Measurements from ENCODE around the gene PRX.

DNA sequence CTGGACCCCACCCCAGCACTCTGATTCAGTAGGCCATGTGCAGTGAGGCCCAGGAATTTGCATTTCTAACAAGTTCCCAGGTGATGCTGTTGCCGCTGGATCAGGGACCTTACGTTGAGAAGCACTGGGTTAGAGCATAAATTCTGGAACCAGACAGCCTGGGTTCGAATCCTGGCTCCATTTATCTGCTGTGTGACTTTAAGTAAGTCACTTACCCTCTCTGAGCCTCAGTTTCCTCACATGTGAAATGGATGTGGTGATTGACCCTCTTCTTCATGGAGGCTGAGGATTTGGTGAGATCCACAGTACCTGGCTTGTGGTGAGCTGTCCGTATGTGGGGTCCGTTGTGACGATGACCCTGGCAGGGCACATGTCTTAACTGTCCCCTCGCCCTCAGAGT, 39.1 kb downstream of the PRX start:
- TF ChIP-seq NFE2L2 (IDR thresholded peaks at IDR 0.05; ENCODE audit: low read depth, low read length) (no peak), POLR2A (IDR thresholded peaks at IDR 0.05; ENCODE audit: low read depth, low read length) (no peak), RCOR1 (IDR thresholded peaks at IDR 0.05; ENCODE audit: insufficient replicate concordance, low read length) (no peak)
- TF ChIP-seq, protein P1, sequence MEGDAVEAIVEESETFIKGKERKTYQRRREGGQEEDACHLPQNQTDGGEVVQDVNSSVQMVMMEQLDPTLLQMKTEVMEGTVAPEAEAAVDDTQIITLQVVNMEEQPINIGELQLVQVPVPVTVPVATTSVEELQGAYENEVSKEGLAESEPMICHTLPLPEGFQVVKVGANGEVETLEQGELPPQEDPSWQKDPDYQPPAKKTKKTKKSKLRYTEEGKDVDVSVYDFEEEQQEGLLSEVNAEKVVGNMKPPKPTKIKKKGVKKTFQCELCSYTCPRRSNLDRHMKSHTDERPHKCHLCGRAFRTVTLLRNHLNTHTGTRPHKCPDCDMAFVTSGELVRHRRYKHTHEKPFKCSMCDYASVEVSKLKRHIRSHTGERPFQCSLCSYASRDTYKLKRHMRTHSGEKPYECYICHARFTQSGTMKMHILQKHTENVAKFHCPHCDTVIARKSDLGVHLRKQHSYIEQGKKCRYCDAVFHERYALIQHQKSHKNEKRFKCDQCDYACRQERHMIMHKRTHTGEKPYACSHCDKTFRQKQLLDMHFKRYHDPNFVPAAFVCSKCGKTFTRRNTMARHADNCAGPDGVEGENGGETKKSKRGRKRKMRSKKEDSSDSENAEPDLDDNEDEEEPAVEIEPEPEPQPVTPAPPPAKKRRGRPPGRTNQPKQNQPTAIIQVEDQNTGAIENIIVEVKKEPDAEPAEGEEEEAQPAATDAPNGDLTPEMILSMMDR (conservative IDR thresholded peaks at IDR 0.05; ENCODE audit: low read depth, low read length), result no peak
